Measurements from ENCODE around the gene SLC4A2.

SLC4A2 gene

GRCh38 chr7:151064993-151065392, 5.6 kb downstream of the SLC4A2 start:
- H3K36me3 ChIP-seq (ENCODE audit: insufficient read depth, low read length): peaks cover 41% of the 10 kb centered on the region; the same call in 1 of the 2 replicates

DNA sequence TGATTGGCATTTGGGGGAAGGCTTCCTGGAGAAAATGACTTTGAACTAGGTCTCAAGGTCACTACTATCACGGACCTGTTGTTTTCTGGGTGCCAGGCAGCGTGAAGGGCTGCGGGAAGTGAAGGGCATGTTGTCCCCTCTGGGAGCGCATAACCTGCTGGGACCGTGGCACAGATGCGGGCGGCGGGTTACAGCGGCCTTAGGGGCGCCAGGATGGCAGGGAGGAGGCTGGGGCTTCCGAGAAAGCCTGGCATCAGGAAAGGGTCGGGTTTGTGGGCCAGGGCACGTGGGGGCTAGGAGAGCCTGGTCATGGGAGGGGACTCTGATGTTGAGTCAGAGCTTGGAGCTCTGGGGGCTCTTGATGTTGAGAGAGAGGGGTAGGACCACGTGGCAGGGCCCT, 6.1 kb downstream of the SLC4A2 start:
- H3K9ac ChIP-seq (ENCODE audit: low read depth, low read length, poor library complexity, severe bottlenecking): no peak overlapping the region
- peaks cover 22% of the 10 kb centered on the region for H3K79me2 ChIP-seq (ENCODE audit: insufficient read depth, low read length)

More at GRCh38 chr7:151064993-151065392, 5.6 kb downstream of the SLC4A2 start:
- Histone ChIP-seq H3K4me2 (ENCODE audit: low read depth, low read length, poor library complexity, severe bottlenecking) (no peak overlapping the region), H3F3A (ENCODE audit: low read depth) (no peaks in the 10 kb centered on the region), H3K79me2 (ENCODE audit: insufficient read depth, low read length) (peaks cover 27% of the 10 kb centered on the region), H3K27me3 (ENCODE audit: insufficient read depth, low read length, poor library complexity, severe bottlenecking) (no peaks in the 10 kb centered on the region), H3K9me3 (ENCODE audit: insufficient read depth, low read depth, low read length) (no peaks in the 10 kb centered on the region), H2AFZ (ENCODE audit: low read length) (no peak overlapping the region), H3K9ac (ENCODE audit: low read depth, low read length, poor library complexity, severe bottlenecking) (no peak overlapping the region), H3K4me1 (ENCODE audit: insufficient read depth, low read length, poor library complexity, severe bottlenecking) (peaks cover 13% of the 10 kb centered on the region), H3K4me3 (ENCODE audit: low read length, poor library complexity, severe bottlenecking) (no peak overlapping the region), H3K9me2 (replicated peaks; ENCODE audit: low read depth, low read length) (no peaks in the 10 kb centered on the region), H4K20me1 (ENCODE audit: insufficient read depth, low read length, poor library complexity, severe bottlenecking) (peaks cover 26% of the 10 kb centered on the region)
- TF ChIP-seq CTCF (conservative IDR thresholded peaks at IDR 0.05; ENCODE audit: low read length) (no peak), EZH2phosphoT487 (IDR thresholded peaks at IDR 0.05; ENCODE audit: borderline replicate concordance) (no peak)

DNA sequence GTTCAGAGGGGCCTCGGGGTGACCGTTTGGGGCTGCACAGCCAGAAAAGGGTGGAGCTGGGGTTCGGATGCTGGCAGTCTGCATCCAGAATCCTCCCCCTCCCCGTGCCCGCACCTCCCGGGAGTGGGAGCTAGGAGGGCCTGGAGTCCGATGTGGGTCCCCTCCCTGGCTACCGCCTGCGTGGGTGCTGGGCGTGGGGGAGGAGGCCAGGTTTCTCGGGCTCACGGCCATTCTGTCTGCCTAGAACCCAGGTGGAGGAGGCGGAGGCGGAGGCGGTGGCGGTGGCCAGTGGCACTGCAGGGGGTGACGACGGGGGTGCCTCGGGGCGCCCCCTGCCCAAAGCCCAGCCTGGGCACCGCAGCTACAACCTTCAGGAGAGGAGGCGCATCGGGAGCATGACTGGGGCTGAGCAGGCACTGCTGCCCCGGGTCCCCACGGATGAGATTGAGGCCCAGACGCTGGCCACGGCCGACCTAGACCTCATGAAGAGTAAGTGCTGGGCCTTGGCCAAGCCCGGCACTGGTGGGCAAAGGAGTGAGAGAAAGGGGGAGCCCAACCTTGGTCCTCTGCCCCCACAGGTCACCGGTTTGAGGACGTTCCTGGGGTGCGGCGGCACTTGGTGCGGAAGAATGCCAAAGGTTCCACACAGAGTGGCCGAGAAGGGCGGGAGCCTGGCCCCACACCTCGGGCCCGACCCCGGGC, 7.0 kb downstream of the SLC4A2 start:
- Histone ChIP-seq H3K27me3 (ENCODE audit: insufficient read depth, low read length, poor library complexity, severe bottlenecking) (no peaks in the 10 kb centered on the region), H2AFZ (ENCODE audit: low read length) (no peak overlapping the region), H3K4me1 (ENCODE audit: insufficient read depth, low read length, poor library complexity, severe bottlenecking) (peaks cover 6% of the 10 kb centered on the region), H3K9ac (ENCODE audit: low read depth, low read length, poor library complexity, severe bottlenecking) (no peak overlapping the region), H3K4me3 (ENCODE audit: low read length, poor library complexity, severe bottlenecking) (no peak overlapping the region), H3K79me2 (ENCODE audit: insufficient read depth, low read length) (peaks cover 13% of the 10 kb centered on the region), H3K36me3 (ENCODE audit: insufficient read depth, low read length) (peaks cover 55% of the 10 kb centered on the region; the same call in 1 of the 2 replicates), H3F3A (ENCODE audit: low read depth) (no peaks in the 10 kb centered on the region), H3K9me2 (replicated peaks; ENCODE audit: low read depth, low read length) (no peaks in the 10 kb centered on the region), H3K9me3 (ENCODE audit: insufficient read depth, low read depth, low read length) (no peaks in the 10 kb centered on the region), H3K4me2 (ENCODE audit: low read depth, low read length, poor library complexity, severe bottlenecking) (no peak overlapping the region), H4K20me1 (ENCODE audit: insufficient read depth, low read length, poor library complexity, severe bottlenecking) (peaks cover 12% of the 10 kb centered on the region)
- TF ChIP-seq CTCF (conservative IDR thresholded peaks at IDR 0.05; ENCODE audit: low read length) (no peak), EZH2phosphoT487 (IDR thresholded peaks at IDR 0.05; ENCODE audit: borderline replicate concordance) (no peak)

More for the DNA sequence above, 6.1 kb downstream of the SLC4A2 start:
- Histone ChIP-seq H3F3A (ENCODE audit: low read depth) (no peaks in the 10 kb centered on the region), H3K4me1 (ENCODE audit: insufficient read depth, low read length, poor library complexity, severe bottlenecking) (peaks cover 13% of the 10 kb centered on the region), H3K4me2 (ENCODE audit: low read depth, low read length, poor library complexity, severe bottlenecking) (no peak overlapping the region), H3K9me3 (ENCODE audit: insufficient read depth, low read depth, low read length) (no peaks in the 10 kb centered on the region), H2AFZ (ENCODE audit: low read length) (no peak overlapping the region), H3K36me3 (ENCODE audit: insufficient read depth, low read length) (peaks cover 46% of the 10 kb centered on the region; the same call in 1 of the 2 replicates), H3K9me2 (replicated peaks; ENCODE audit: low read depth, low read length) (no peaks in the 10 kb centered on the region), H3K27me3 (ENCODE audit: insufficient read depth, low read length, poor library complexity, severe bottlenecking) (no peaks in the 10 kb centered on the region), H4K20me1 (ENCODE audit: insufficient read depth, low read length, poor library complexity, severe bottlenecking) (peaks cover 20% of the 10 kb centered on the region), H3K4me3 (ENCODE audit: low read length, poor library complexity, severe bottlenecking) (no peak overlapping the region)
- TF ChIP-seq EZH2phosphoT487 (IDR thresholded peaks at IDR 0.05; ENCODE audit: borderline replicate concordance) (no peak), CTCF (conservative IDR thresholded peaks at IDR 0.05; ENCODE audit: low read length) (no peak)

Measured in Loucy (cell line).